Psoas muscle (tissue), 8 donors: ENCODE results near the gene GRID2. TPM values are rescaled to one million over a fixed set of nuclear protein-coding genes. Genes with fewer than 3 reads are reported as not detected.

Experiments
- ATAC-seq, 4 donors: fragments of 200-7000 bp; cut with Tn5 transposase; one replicate each; pipeline ENCODE4 v1.9.1; 2020; ENCODE audit warnings: moderate library complexity in 3 of 4, mild to moderate bottlenecking in 2 of 4
- DNase-seq, 2 donors: peaks; one replicate each; pipeline ENCODE4 v3.0.0-alpha.2; 2020
- H3K27ac ChIP-seq: fragments of 200-600 bp; one replicate; pipeline ENCODE4 v1.8.0; 2022
- H3K27me3 ChIP-seq, 3 donors: fragments of 200-600 bp in 1 of 3; one replicate each; pipeline versions ENCODE4 v1.6.1 to v1.8.0; 2013 to 2022; ENCODE audit warnings: low read length in 2 of 3, mild to moderate bottlenecking in 2 of 3, moderate library complexity in 1 of 3; ENCODE audit not compliant: insufficient read depth in 3 of 3
- H3K36me3 ChIP-seq, 2 donors: fragments of 200-600 bp in 1 of 2; one replicate each; pipeline versions ENCODE4 v1.6.1 to v1.8.0; 2013 to 2022; ENCODE audit warnings: low read depth in 1 of 2, mild to moderate bottlenecking in 1 of 2, moderate library complexity in 1 of 2; ENCODE audit not compliant: insufficient read depth in 1 of 2
- H3K4me1 ChIP-seq: fragments of 200-600 bp; one replicate; pipeline ENCODE4 v1.8.0; 2022
- H3K4me3 ChIP-seq: fragments of 200-600 bp; one replicate; pipeline ENCODE4 v1.8.0; 2022; ENCODE audit warnings: mild to moderate bottlenecking
- H3K9me3 ChIP-seq: fragments of 200-600 bp; one replicate; pipeline ENCODE4 v1.8.0; 2022
- CTCF ChIP-seq: fragments of 200-600 bp; IDR thresholded peaks from one replicate; pipeline ENCODE4 v1.8.0; 2022; ENCODE audit warnings: antibody characterized with exemption
- WGBS, 3 donors: extraction: QIAGEN DNeasy Blood & Tissue Kit; methylation state at CpG; one replicate each; pipeline versions ENCODE4 v1.1.6 to v1.1.7; 2013; 5-methylcytosine and 5-hydroxymethylcytosine counted together
- intact Hi-C, 2 donors: fragments of 100-400 bp; cut with DNase I; formaldehyde crosslinking; loops; one replicate each; pipeline versions ENCODE4 v1.11.0 to v1.14.2; 2022
- polyA plus RNA-seq, 3 donors: library from polyadenylated mRNA; stranded (reverse); fragments of 200-250 nt; gene quantifications; one replicate each; pipeline ENCODE4 v1.2.3, GENCODE V29; 2013
- total RNA-seq, 4 donors: library from RNA; stranded (reverse); fragmentation: NEBNext Ultra II Directional in 2 of 4; extraction: Animal tissue kit (Norgen Biotek cat#: 25700) in 2 of 4; gene quantifications; one replicate each; pipeline versions ENCODE4 v1.2.1 to v1.2.4, GENCODE V29; 2021 to 2023
- donor health status: healthy with polysubstance abuse.
- donor health status: DM: no; HTN: no; CAD: no; lungs with moderate emphysema.
- donor health status: Bipolar disorder and iron deficiency.
- donor health status: healthy.
- donor health status: DM: yes; HTN: yes; CAD: no.
- donor health status: DM: no; HTN: no; CAD: no.
- donor health status: DM: no; HTN: no; CAD: no.
- donor health status: DM: yes; HTN: yes; CAD: no.

Gene GRID2
- total and polyA plus RNA-seq, 7 donors: not detected

GRCh38 chr4:93776386-93777080 is 1472.8 kb downstream of the GRID2 start:
- Histone ChIP-seq H3K27me3 (no peaks in the 10 kb centered on the region), H3K36me3 (no peaks in the 10 kb centered on the region), H3K27ac (no peak overlapping the region), H3K4me3 (no peak overlapping the region), H3K4me1 (no peaks in the 10 kb centered on the region), H3K9me3 (no peaks in the 10 kb centered on the region)
- ATAC-seq: no peak
- DNase-seq: no peak
- no peak for TF ChIP-seq CTCF
- intact Hi-C loops: no loop called here
- WGBS, 3 donors: 44 to 48% (median 47%) methylated on average over 4 of the region's 4 CpGs

GRCh38 chr4:93777081-93777460 is 1473.3 kb downstream of the GRID2 start:
- H3K4me1 ChIP-seq: no peaks in the 10 kb centered on the region

GRCh38 chr4:93779228-93779627 is 1475.5 kb downstream of the GRID2 start:
- 52 to 58% (median 57%) methylated on average over 2 of the region's 2 CpGs for WGBS, 3 donors

More at GRCh38 chr4:93777081-93777460, 1473.3 kb downstream of the GRID2 start:
- H3K27me3 ChIP-seq: no peaks in the 10 kb centered on the region
- no peaks in the 10 kb centered on the region for H3K9me3 ChIP-seq
- no peak overlapping the region for H3K4me3 ChIP-seq
- DNase-seq: no peak
- ATAC-seq: no peak
- H3K36me3 ChIP-seq: no peaks in the 10 kb centered on the region
- no peak overlapping the region for H3K27ac ChIP-seq
- 80 to 89% (median 88%) methylated on average over 1 of the region's 1 CpG for WGBS, 3 donors
- no peak for TF ChIP-seq CTCF
- intact Hi-C loops: no loop called here

GRCh38 chr4:93780080-93780479 is 1476.3 kb downstream of the GRID2 start:
- ATAC-seq (no peak), DNase-seq (no peak)
- no peaks in the 10 kb centered on the region for H3K4me1 ChIP-seq
- intact Hi-C loops: no loop called here
- no peaks in the 10 kb centered on the region for H3K27me3 ChIP-seq
- H3K27ac ChIP-seq: no peak overlapping the region
- 87 to 90% (median 89%) methylated on average over 5 of the region's 5 CpGs for WGBS, 3 donors
- H3K9me3 ChIP-seq: no peaks in the 10 kb centered on the region
- no peak for TF ChIP-seq CTCF
- H3K36me3 ChIP-seq: no peaks in the 10 kb centered on the region
- no peak overlapping the region for H3K4me3 ChIP-seq

More at GRCh38 chr4:93779228-93779627, 1475.5 kb downstream of the GRID2 start:
- intact Hi-C loops: no loop called here
- Histone ChIP-seq H3K27ac (no peak overlapping the region), H3K27me3 (no peaks in the 10 kb centered on the region), H3K36me3 (no peaks in the 10 kb centered on the region), H3K4me1 (no peaks in the 10 kb centered on the region), H3K4me3 (no peak overlapping the region), H3K9me3 (no peaks in the 10 kb centered on the region)
- ATAC-seq (no peak), DNase-seq (no peak)
- no peak for TF ChIP-seq CTCF

GRCh38 chr4:93781198-93781597 is 1477.4 kb downstream of the GRID2 start:
- H3K27ac ChIP-seq: no peak overlapping the region
- ATAC-seq (no peak), DNase-seq (no peak)
- no peak overlapping the region for H3K4me3 ChIP-seq
- H3K9me3 ChIP-seq: no peaks in the 10 kb centered on the region
- H3K36me3 ChIP-seq: no peaks in the 10 kb centered on the region
- intact Hi-C loops: no loop called here
- H3K27me3 ChIP-seq: no peaks in the 10 kb centered on the region
- H3K4me1 ChIP-seq: no peaks in the 10 kb centered on the region
- WGBS, 3 donors: 90 to 96% (median 92%) methylated on average over 9 of the region's 9 CpGs
- TF ChIP-seq CTCF: no peak
